ENCODE measurements around the gene AKAP11. TPM values are rescaled to one million over a fixed set of nuclear protein-coding genes. Genes with fewer than 3 reads are reported as not detected.

Gene AKAP11
- polyA plus RNA-seq, 1 experiment = 29.8 TPM

DNA sequence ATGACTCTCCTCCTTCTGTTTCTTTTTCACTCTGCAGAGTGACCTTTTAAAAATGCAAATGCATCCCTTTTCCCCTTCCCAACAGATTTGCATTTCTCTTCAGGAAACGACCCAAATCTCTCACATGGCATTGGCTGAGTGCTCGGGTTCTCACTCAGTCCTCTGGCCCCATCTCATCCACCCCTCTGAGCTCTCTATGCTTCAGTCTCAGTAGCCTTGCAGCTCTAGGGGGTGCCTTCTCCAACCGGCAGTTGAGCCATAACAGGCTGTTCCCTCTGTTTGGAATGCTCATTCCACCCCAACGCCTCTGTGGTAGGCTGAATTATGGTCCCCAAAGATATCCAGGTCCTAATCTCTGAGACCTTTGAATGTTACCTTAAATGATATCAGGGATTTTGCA, 78.2 kb downstream of the AKAP11 start:
- H3K4me3 ChIP-seq (ENCODE audit: low read depth, low read length) = no peak overlapping the region
- no peak for DNase-seq (ENCODE audit: low read depth, low spot score)
- no peaks in the 10 kb centered on the region for H3K27me3 ChIP-seq (ENCODE audit: control insufficient read depth, insufficient read depth, low read length)
- no peak overlapping the region for H3K27ac ChIP-seq (ENCODE audit: low read depth, low read length)
- POLR2A ChIA-PET = no interaction called here
- H3K9me3 ChIP-seq (ENCODE audit: control insufficient read depth, insufficient read depth, low read length) = no peaks in the 10 kb centered on the region
- TF ChIP-seq, protein P1, sequence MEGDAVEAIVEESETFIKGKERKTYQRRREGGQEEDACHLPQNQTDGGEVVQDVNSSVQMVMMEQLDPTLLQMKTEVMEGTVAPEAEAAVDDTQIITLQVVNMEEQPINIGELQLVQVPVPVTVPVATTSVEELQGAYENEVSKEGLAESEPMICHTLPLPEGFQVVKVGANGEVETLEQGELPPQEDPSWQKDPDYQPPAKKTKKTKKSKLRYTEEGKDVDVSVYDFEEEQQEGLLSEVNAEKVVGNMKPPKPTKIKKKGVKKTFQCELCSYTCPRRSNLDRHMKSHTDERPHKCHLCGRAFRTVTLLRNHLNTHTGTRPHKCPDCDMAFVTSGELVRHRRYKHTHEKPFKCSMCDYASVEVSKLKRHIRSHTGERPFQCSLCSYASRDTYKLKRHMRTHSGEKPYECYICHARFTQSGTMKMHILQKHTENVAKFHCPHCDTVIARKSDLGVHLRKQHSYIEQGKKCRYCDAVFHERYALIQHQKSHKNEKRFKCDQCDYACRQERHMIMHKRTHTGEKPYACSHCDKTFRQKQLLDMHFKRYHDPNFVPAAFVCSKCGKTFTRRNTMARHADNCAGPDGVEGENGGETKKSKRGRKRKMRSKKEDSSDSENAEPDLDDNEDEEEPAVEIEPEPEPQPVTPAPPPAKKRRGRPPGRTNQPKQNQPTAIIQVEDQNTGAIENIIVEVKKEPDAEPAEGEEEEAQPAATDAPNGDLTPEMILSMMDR (IDR thresholded peaks at IDR 0.05; ENCODE audit: low read depth, low read length) = no peak
- CTCF ChIA-PET = no interaction called here

DNA sequence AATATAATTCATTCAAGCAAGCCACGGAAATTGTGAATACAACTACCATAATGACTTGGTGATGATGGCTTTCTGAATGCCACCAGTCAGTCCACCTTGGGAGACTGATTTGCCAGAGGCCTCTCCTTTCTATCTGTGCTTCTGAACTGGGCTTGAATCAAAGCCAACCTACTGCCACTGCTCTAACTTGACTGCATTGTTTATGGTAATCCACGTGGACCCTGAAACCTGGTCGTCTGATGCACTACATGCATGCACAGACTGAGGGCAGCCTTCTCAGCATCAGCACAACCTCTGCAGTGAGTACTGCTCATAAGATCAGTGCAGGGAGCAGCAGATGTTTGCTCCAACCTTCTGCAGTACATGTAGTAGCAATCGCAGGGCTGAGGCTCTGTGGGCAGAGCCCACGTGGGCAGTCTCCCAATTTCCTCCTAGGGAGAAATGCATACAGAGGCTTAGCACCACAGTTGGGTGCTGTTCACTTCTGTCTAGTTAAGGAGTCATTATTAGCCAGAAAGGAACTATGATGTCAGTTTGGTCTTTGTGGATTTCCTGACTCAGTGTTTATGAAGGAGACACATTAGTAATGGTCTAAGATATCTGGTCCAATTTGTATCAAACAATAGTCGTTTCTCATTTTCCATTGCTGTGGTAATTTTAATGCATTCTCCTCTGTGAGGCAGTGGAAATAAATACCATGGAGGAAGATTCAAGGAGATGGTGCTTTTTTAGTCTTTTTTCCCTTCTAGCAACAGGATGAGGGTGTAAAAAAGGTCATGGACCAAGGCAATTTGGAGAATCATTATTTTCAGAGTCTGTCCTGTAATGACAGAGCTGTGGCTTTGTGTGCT, 82.5 kb downstream of the AKAP11 start:
- Histone ChIP-seq H3K9me3 (ENCODE audit: control insufficient read depth, insufficient read depth, low read length) (no peaks in the 10 kb centered on the region), H3K4me3 (ENCODE audit: low read depth, low read length) (no peak overlapping the region), H3K27me3 (ENCODE audit: control insufficient read depth, insufficient read depth, low read length) (no peaks in the 10 kb centered on the region), H3K27ac (ENCODE audit: low read depth, low read length) (no peak overlapping the region)
- POLR2A ChIA-PET = no interaction called here
- TF ChIP-seq, protein P1 (IDR thresholded peaks at IDR 0.05; ENCODE audit: low read depth, low read length) = 0 out of 2 replicates have a peak, but pooled peaks have one; percentile 19
- CTCF ChIA-PET = no interaction called here
- peak; percentile 20 for DNase-seq (ENCODE audit: low read depth, low spot score)

DNA sequence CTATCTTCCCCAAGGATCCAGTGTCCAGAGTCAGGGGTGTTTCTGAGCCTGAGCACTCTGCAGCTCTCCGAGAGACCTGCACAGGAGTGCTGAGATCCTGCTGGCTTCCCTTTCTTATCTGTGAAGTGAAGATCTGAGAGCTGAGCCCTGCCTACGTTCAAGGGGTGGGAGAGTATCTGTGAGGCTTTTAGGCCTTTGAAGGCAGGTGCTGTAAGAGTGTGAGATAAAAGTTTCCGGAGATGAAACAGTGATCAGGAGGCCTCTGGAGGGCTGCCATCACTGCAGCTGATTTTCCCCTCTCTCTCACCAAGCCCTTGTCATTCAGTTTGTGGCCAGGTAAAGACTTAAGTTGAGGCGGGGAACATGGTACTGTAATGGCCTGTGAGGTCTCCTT, 83.1 kb downstream of the AKAP11 start:
- Histone ChIP-seq H3K9me3 (ENCODE audit: control insufficient read depth, insufficient read depth, low read length) (no peaks in the 10 kb centered on the region), H3K4me3 (ENCODE audit: low read depth, low read length) (no peak overlapping the region), H3K27ac (ENCODE audit: low read depth, low read length) (no peak overlapping the region), H3K27me3 (ENCODE audit: control insufficient read depth, insufficient read depth, low read length) (no peaks in the 10 kb centered on the region)
- TF ChIP-seq, protein P1 (IDR thresholded peaks at IDR 0.05; ENCODE audit: low read depth, low read length) = no peak
- CTCF ChIA-PET = no interaction called here
- POLR2A ChIA-PET = no interaction called here
- DNase-seq (ENCODE audit: low read depth, low spot score) = no peak

DNA sequence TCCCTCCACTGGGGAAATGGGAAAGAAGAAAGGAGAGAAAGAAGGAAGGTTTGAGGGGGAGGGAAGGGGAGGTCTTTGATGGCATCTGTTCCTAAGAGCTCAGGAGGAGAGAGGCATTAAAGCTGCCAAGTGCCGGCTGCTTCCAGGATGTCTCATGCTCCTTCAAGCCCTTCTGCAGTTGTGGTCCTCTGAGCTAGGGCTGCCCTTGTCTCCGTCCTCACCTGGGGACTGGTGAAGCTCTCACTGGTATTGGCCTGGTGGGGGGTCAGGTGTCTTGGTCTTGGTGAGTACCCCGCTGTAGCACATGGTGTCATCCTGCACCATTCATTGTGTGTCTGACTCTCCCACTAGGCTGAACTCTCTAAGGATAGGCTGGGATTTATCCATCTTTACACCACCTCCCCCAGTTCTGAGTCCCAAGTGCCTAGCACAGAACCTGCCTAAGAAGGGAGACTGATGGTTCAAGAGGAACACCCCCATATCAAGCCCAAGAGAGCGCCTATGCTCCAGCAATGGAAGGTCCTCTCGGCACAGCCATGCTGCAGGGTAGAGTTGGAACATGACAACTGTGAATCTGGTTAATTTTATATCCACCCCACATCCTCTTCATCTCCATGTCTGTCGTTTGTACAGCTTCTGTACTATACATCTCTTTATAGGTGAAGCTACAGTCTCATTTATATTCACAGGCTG, 83.7 kb downstream of the AKAP11 start:
- Histone ChIP-seq H3K27me3 (ENCODE audit: control insufficient read depth, insufficient read depth, low read length) (no peaks in the 10 kb centered on the region), H3K27ac (ENCODE audit: low read depth, low read length) (no peak overlapping the region), H3K4me3 (ENCODE audit: low read depth, low read length) (no peak overlapping the region), H3K9me3 (ENCODE audit: control insufficient read depth, insufficient read depth, low read length) (no peaks in the 10 kb centered on the region)
- ChIA-PET POLR2A (no interaction called here), CTCF (no interaction called here)
- TF ChIP-seq, protein P1 (IDR thresholded peaks at IDR 0.05; ENCODE audit: low read depth, low read length) = no peak
- no peak for DNase-seq (ENCODE audit: low read depth, low spot score)

DNA sequence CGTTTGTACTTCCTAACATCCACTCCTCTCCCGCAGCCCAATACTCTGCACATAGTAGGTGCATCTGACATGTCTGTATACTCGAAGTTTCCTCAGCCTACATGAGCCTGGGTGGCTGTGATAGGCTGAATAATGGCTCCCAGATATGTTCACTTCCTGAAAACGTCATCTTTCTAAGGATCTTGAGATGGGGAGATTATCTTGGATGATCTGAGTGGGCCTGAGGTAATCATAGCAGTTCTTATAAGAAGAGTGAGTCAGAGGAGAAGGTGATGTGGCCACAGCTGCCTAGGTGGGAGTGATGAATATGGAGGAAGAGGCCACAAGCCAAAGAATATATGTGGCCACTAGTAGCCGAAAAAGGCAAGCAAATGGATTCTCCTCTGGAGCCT, 84.2 kb downstream of the AKAP11 start:
- no peak overlapping the region for H3K27ac ChIP-seq (ENCODE audit: low read depth, low read length)
- H3K4me3 ChIP-seq (ENCODE audit: low read depth, low read length) = no peak overlapping the region
- H3K9me3 ChIP-seq (ENCODE audit: control insufficient read depth, insufficient read depth, low read length) = no peaks in the 10 kb centered on the region
- DNase-seq (ENCODE audit: low read depth, low spot score) = no peak
- ChIA-PET CTCF (no interaction called here), POLR2A (no interaction called here)
- TF ChIP-seq, protein P1 (IDR thresholded peaks at IDR 0.05; ENCODE audit: low read depth, low read length) = no peak
- H3K27me3 ChIP-seq (ENCODE audit: control insufficient read depth, insufficient read depth, low read length) = no peaks in the 10 kb centered on the region
